ENCODE measurements around the gene MAD2L1.

The MAD2L1 gene

GRCh38 chr4:120085705-120086104, 19.1 kb upstream of the MAD2L1 start:
- H3K4me3 ChIP-seq = no peak overlapping the region
- DNase-seq (ENCODE audit: low spot score) = no peak
- no peak for TF ChIP-seq CTCF (IDR thresholded peaks at IDR 0.05)
- no peak overlapping the region for H3K27ac ChIP-seq

- no peak for DNase-seq (ENCODE audit: low spot score)
- H3K4me3 ChIP-seq = no peak overlapping the region
- H3K27ac ChIP-seq = no peak overlapping the region
- TF ChIP-seq CTCF (IDR thresholded peaks at IDR 0.05) = no peak
Measured at GRCh38 chr4:120084327-120084726, 17.7 kb upstream of the MAD2L1 start.

GRCh38 chr4:120083152-120083551, 16.5 kb upstream of the MAD2L1 start:
- H3K27ac ChIP-seq = no peak overlapping the region
- no peak for TF ChIP-seq CTCF (IDR thresholded peaks at IDR 0.05)
- no peak overlapping the region for H3K4me3 ChIP-seq
- no peak for DNase-seq (ENCODE audit: low spot score)

- Histone ChIP-seq H3K27ac (no peak overlapping the region), H3K4me3 (no peak overlapping the region)
- DNase-seq (ENCODE audit: low spot score) = no peak
- no peak for TF ChIP-seq CTCF (IDR thresholded peaks at IDR 0.05)
Measured at GRCh38 chr4:120082251-120082650, 15.6 kb upstream of the MAD2L1 start.

GRCh38 chr4:120081726-120082125, 15.1 kb upstream of the MAD2L1 start:
- no peak for TF ChIP-seq CTCF (IDR thresholded peaks at IDR 0.05)
- no peak overlapping the region for H3K4me3 ChIP-seq
- no peak for DNase-seq (ENCODE audit: low spot score)
- H3K27ac ChIP-seq = no peak overlapping the region

GRCh38 chr4:120080533-120080932, 13.9 kb upstream of the MAD2L1 start:
- DNase-seq (ENCODE audit: low spot score) = no peak
- no peak overlapping the region for H3K27ac ChIP-seq
- no peak for TF ChIP-seq CTCF (IDR thresholded peaks at IDR 0.05)
- no peak overlapping the region for H3K4me3 ChIP-seq

- Histone ChIP-seq H3K4me3 (no peak overlapping the region), H3K27ac (no peak overlapping the region)
- no peak for TF ChIP-seq CTCF (IDR thresholded peaks at IDR 0.05)
- no peak for DNase-seq (ENCODE audit: low spot score)
Measured at GRCh38 chr4:120079839-120080520, 13.3 kb upstream of the MAD2L1 start.
